Superior temporal gyrus (tissue), 1 donor: Measurements from ENCODE around the gene SCN2A.

Experiments
- DNase-seq: peaks from one replicate; pipeline ENCODE4 v3.0.0-alpha.2; 2016; ENCODE audit errors: extremely low spot score

SCN2A gene

GRCh38 chr2:165239230-165239629 is at the start of gene SCN2A:
SCN2A (plus strand) TSS chr2:165239414; CDS start chr2:165295824, 56,410 bp downstream.
- peak; percentile 89 for DNase-seq

GRCh38 chr2:165191096-165191728 is 48.0 kb upstream of the SCN2A start:
- no peak for DNase-seq

- no peak for DNase-seq
These were observed 46.5 kb upstream of the SCN2A start for GRCh38 chr2:165192729-165193128.

- DNase-seq, result no peak
These were observed 45.9 kb upstream of the SCN2A start for GRCh38 chr2:165193178-165193777.

GRCh38 chr2:165196411-165196810 is 42.8 kb upstream of the SCN2A start:
- no peak for DNase-seq

GRCh38 chr2:165197346-165197745 is 41.9 kb upstream of the SCN2A start:
- no peak for DNase-seq

GRCh38 chr2:165198181-165198580 is 41.0 kb upstream of the SCN2A start:
- no peak for DNase-seq

GRCh38 chr2:165202239-165202638 is 37.0 kb upstream of the SCN2A start:
- no peak for DNase-seq

GRCh38 chr2:165203689-165204559 is 35.3 kb upstream of the SCN2A start, which contains the start of gene SCN3A:
SCN3A (minus strand) TSS chr2:165204050; CDS start chr2:165176394, 27,656 bp downstream.
- DNase-seq, result peak; percentile 87

- DNase-seq, result no peak
These were observed 33.3 kb upstream of the SCN2A start for GRCh38 chr2:165205865-165206264.

- no peak for DNase-seq
These were observed 31.1 kb upstream of the SCN2A start for GRCh38 chr2:165208094-165208493.

- no peak for DNase-seq
These were observed 25.1 kb upstream of the SCN2A start for GRCh38 chr2:165214093-165214492.

- no peak for DNase-seq
These were observed 19.7 kb upstream of the SCN2A start for GRCh38 chr2:165219481-165219880.

- DNase-seq, result no peak
These were observed 14.3 kb upstream of the SCN2A start for GRCh38 chr2:165224941-165225340.

- DNase-seq, result no peak
These were observed 11.6 kb upstream of the SCN2A start for GRCh38 chr2:165227571-165227970.

- no peak for DNase-seq
These were observed 2.2 kb upstream of the SCN2A start for GRCh38 chr2:165237056-165237455.

GRCh38 chr2:165238295-165238694 is 919 bp upstream of the SCN2A start:
- no peak for DNase-seq

- peak; percentile 62 for DNase-seq
These were observed 772 bp downstream of the SCN2A start for GRCh38 chr2:165239856-165240515.

GRCh38 chr2:165240916-165241315 is 1.7 kb downstream of the SCN2A start:
- DNase-seq, result no peak

- no peak for DNase-seq
These were observed 6.0 kb downstream of the SCN2A start for GRCh38 chr2:165245081-165245793.

GRCh38 chr2:165248238-165248637 is 9.0 kb downstream of the SCN2A start:
- DNase-seq, result no peak
